Measurements from ENCODE around the gene KATNAL1.

The KATNAL1 gene

DNA sequence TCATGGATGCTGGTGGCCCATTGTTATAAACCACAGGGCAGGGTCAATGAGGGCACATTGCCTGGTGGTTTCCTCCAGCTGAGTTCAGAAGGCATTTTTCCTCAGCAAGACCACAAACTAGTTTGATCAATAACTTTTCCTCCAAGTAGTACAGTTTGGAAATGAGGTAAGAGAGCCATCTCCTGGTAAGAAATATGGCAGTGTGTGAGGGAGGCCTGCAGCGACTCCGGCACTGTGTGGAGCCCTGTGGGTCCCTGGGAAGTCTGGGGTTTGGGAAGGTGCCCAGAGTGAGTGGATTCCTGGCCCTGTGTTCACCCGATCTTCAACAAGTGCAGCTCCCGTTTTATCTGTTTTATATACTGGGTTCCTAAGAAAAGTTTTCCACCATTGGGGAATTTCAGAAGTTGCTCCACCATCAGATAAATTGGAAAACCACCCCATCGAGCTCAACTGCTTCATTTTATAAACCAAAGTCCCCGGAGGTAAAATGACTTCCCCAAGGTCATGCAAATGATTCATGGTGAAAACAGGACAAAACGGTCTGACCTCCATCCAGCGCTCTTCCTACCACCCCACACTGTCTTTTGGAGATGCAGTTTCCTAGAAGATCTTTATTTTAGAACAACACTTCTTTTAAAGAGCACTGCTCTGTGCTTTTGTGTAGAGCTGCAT is 148.4 kb downstream of the KATNAL1 start:
- peak in 1 of 5 donors; percentile 67 for DNase-seq

DNA sequence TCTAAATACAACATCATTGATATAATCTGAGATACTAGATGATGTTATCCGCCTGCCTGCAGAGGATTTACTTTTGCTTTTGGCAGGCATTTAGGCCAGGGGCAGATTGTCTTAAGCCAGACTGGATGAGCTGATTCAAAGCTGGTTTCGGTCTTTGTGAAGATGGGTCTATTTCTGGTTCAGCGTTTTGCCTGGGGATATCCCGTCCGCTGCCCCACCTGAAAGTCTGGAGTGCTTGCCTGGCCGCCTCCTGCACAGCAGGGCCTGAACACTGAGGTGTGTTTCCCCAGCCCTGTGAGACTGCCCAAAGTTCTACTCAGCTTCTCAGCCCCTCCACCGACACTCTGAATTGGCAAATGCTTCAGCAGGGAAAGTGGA is 149.7 kb downstream of the KATNAL1 start:
- DNase-seq, result no peak

DNA sequence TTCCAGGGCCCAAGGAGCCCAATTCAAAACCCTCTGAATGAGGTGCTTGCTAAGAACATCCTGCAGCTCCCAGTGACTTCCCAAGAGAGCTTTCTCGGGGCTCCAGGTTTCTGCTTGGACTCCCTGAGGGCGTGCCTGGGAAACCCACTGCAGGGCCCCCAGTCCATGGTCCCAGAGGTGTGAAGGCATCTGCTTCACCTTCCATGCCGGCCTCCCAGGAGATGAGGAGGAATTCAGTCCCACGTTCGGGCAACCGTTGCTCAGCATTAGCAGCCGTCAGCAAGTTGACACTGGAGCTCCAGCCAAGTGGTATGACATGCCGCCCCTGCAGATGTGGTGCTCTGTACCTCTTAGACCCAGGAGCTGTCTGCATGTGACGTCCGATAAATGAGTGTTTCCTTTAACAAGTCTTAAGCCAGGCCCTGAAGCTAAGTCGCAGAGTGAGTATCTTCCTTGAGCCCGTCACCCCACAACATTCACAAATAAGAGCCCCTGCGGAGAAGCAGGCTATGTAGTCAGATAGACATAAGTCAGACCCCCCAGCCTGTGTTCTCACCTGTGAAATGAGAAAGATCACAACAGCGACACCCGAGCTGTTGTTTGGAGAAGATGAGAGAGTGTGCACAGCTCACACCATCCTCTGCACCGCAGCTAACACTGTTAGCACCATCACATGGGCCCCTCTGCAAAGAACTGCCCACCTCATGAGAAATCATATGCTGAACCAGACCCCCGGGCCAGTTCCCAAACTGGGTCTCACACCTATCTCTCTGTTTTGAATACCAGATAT is 150.3 kb downstream of the KATNAL1 start:
- no peak for DNase-seq

DNA sequence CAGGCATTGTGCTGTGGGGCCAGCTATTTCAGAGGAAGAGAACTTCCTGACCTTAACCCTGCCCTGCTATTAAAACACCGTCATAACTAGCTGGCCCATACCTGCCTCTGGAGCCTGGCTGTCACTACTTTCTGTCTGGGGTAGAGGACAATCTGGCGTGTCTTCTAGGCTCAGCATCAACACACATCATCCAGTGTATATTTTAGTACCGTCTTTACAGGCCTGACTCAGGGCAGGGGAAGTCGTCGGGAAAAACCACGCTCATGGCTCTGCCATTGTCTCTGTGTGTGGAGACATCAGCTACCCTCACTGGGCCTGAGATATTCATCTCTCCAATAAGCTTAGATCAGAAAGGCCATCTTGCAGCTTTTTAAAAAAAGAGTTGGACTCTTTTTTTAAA is 151.1 kb downstream of the KATNAL1 start:
- no peak for DNase-seq

DNA sequence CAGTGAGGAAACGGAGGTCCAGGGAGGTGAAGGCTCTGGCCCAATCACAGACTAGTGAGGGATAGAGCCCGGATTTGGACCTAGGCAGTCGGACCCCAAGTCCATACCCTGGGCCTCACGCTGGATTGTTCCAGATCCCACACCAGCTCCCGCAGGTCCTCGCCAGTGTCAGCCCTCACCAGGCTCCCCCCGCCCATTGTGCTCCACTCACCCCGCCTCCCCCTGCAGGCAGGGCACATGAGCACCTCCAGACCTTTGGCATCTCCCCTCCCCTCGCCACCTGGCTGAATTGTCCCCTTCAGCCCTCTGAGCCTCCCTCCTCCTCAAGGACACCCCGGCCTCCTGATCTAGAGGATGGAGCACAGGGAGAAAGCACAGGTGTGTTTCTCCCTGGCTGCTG is 152.4 kb downstream of the KATNAL1 start:
- DNase-seq, result no peak

DNA sequence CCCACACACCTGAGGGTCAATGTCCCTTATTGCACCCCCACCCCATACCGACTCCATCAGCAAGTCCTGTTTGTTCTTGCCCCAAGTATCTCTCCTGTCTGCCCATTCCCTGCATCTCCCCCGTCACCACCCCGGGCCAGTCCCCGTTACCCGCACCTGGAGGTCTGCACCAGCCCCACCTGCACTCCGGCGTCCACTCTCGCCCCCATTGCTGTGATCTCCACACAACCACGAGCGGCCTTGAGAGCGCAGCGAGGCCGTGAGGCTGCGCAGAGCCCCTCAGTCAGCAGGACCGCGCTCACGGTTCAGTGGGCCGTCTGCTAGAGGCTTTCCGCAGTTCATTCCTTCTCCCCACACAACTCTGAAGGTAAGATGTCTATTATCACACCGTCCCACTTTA is 152.8 kb downstream of the KATNAL1 start:
- DNase-seq, result no peak

DNA sequence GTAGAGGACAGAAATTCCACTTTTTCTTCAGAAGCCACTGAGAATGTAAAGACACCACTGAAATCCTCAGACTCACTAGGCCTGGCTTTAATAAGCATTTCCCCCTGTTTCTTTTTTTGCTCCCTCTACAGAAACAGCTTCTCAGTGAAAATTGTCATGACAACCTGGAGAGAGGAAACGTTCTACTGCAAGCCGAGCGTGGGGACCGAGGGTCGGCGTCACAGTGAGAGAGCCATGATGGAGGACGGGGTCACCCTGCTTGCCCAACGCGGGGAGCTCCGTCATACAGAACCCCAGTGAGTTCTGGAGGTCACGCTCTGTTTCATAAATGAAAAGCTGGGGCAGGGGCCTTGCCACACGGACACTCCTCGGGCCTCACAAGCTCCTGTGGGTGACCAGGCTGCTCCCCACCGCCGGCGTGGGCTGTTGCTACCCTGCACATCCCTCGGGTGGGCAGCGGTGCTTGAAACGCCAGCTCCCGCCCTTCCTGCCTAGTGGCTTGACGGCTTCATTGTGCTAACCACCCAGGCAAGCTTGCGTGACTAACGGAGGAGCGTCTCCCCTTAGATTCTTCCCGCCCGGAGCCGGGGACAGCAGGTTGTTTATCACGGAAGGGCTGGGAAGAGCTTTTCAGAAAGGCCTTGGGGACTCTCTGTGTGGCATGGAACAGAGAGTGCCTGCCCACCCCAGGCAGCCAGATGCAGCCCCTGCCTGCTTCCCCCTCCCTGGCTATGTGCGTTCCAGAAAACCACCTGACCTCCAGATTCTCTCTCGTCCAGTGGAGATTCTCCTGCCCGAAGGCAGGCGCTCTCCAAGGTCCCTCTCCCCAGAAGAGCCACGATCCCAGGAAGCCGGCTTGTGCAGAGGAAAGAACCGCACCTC is 153.6 kb downstream of the KATNAL1 start:
- no peak for DNase-seq
